HG02852 (cell line): ENCODE measurements around the gene GPC6.
A peak's percentile ranks its signal among the peaks of the same experiment; 100 is the strongest.

Experiments used
- ATAC-seq: cut with Tn5 transposase; IDR thresholded peaks from one replicate; pipeline ENCODE4 v1.9.1; 2021; ENCODE audit warnings: mild to moderate bottlenecking, moderate library complexity; ENCODE audit not compliant: unreplicated experiment

The GPC6 gene

GRCh38 chr13:94359875-94360274 is 1133.3 kb downstream of the GPC6 start:
- no peak for ATAC-seq

DNA sequence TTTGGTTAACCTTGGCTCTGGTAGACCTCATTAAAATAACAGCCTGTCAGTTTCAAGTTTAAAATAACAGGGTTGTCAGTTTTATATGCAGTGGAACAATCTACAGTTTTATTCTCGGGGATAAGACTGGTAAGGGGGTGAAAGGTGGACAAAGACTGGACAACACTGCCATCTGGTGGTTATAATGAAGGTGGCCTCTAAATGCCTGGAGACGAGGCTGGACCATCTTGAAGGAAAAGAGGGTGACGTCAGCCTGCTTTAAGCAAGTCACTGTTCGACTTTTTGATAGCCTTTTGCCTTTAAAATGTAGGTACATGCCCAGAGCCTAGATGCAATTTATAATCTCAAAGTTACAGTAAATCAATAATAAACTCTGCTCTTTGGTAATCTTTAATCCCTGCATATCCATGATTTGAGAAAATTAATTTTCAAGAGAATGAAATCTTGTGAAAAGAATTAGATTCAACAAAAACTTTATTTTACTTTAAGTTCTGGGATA is 1135.9 kb downstream of the GPC6 start:
- ATAC-seq, result peak; percentile 99

DNA sequence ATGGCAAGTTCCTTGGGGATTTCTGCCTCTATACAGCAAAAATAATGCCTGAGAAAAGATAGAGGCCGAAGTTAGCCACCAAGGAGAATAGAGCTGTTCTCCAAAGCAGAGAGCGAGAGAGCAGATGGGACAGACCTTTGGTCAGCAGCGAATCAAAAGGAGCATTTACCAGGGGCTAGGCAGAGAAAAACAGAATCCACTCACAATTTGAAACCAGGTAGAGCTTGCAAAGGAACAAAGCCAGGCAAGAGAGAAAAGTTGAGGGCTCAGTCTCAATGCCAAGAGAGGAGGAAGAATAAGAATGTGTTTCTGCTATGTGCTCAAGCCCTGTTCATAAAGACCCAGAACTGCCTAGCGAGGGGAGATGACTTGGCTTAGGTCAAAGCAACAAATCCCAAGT is 1140.1 kb downstream of the GPC6 start:
- ATAC-seq, result no peak

DNA sequence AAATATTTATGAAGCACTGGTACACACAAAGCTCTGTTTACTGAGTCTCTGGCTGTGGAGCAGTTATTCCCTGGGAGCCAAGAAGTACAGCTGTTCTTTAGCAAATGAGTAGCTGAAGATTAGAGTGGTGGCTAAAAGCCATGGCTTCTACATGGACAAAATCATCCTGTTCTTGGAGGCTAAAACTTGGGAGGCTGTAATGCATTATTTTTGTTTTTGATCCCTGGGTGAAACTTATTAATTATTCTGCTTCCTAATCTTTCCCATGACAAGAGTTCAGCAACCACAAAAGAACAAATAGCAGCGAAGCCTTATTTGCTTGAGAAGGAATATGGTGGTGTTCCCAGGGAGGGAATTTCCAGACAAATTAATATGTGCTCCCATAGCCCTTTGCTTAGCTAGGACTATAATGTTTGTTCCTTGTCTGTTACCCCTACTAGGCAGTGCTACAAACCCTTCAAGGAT is 1143.4 kb downstream of the GPC6 start:
- no peak for ATAC-seq

GRCh38 chr13:94371855-94372254 is 1145.2 kb downstream of the GPC6 start:
- no peak for ATAC-seq

GRCh38 chr13:94382517-94382916 is 1155.9 kb downstream of the GPC6 start:
- no peak for ATAC-seq

- ATAC-seq, result no peak
Observed at GRCh38 chr13:94382960-94383359, 1156.4 kb downstream of the GPC6 start.

DNA sequence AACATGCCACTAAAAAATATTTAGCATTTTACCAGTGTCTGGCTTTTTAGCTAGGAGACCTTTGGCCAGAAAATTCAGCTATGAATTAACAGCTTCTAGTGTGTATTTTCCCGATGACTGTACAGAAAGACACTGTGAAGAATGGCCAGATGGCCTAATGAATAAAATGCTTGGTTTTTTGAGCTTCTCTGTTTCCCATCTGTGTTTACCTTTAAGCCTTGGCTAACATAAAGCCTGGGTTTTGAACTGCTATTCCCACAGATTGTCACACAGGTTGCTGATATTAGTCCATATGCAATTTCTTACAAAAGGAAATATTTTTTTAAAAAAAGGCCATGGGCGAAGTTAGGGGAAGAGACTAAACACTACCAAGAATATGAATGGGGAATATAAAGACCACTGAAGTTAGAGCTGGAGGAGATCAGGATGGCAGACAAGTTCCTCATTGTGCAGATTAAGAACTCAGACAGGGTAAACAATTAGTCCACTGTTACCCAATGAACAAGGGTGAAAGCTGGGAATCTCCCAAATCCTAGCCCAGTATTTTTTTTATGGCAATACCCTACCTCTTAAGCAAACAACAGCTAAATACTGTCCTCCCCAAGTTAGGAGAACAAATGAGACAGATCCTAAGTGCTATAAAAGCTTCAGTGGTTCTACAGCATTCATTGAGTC is 1157.8 kb downstream of the GPC6 start:
- no peak for ATAC-seq

- ATAC-seq, result no peak
Observed at GRCh38 chr13:94387047-94387446, 1160.4 kb downstream of the GPC6 start.

DNA sequence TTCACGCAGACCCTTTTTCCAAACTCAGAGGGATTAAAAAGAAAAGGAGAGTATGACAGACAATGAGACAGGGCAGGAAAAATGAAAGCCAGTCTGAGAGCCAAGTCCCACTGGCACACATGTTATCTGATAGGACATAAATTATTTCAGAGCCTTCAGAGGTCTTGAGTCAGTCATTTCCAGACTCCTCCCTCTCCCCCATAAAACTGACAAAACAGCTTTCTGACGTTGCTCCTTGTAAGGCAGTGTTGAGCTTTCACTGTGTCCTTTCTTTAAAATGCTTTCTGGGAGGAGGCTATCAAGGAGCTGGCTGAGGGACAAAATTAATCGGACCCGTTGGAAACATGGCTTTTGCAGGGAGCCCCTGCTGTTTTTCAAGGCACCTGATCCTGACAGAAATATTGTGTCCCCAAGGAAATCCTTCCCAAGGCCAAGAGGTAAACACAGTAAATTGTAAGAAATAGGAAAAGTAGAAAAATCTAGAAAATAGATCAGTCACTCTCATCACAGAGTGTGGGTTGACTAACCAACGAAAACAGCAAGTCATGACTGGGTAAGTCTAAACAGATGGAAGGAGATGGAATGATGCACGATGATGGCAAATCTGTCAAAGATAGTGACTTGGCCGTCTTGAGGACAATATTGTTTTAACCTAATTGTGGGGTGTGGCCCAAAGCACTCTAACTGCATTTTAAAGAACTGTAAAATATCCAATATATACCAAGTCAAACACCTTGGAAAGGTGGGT is 1163.2 kb downstream of the GPC6 start:
- no peak for ATAC-seq

- no peak for ATAC-seq
Observed at GRCh38 chr13:94390881-94391280, 1164.3 kb downstream of the GPC6 start.

GRCh38 chr13:94394723-94395122 is 1168.1 kb downstream of the GPC6 start:
- no peak for ATAC-seq

DNA sequence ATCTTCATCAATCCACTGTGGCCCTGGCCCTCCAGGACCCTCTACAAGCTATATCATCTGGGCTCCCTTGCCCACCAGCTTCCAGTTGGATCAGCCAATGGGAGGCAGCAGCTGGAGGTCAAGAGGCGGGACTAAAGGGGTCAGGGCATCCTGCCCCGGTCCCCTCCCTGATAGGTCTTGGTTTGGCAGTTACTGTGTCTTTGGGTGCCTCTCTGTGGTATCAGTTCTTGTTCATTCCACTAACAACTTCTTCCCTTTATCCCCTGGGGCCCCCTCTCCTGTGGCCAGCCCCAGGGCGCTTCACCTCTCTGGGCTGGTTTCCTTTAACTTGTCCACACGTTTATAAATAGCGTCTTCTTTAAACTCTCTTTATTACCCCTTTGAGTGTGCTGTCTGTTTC is 1169.3 kb downstream of the GPC6 start:
- no peak for ATAC-seq

GRCh38 chr13:94399812-94400211 is 1173.2 kb downstream of the GPC6 start:
- no peak for ATAC-seq

DNA sequence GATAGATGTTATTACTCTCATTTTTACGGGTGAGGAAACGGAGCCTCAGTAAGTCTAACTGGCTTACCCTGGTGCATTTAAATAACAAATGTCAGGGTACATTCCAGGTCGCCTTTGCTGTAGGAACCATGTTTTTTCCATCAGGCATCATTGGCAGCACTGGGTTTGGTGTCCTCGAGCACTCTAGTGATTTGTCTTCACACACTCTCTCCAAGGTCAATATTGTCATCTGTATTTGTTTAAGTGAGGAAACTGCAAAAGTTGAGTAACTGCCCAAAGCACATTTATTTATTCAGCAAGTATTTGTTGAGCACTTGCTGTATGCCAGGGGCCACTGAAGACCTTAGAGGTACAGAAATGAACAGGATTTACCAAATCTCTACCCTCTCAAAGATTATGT is 1174.3 kb downstream of the GPC6 start:
- ATAC-seq, result no peak

DNA sequence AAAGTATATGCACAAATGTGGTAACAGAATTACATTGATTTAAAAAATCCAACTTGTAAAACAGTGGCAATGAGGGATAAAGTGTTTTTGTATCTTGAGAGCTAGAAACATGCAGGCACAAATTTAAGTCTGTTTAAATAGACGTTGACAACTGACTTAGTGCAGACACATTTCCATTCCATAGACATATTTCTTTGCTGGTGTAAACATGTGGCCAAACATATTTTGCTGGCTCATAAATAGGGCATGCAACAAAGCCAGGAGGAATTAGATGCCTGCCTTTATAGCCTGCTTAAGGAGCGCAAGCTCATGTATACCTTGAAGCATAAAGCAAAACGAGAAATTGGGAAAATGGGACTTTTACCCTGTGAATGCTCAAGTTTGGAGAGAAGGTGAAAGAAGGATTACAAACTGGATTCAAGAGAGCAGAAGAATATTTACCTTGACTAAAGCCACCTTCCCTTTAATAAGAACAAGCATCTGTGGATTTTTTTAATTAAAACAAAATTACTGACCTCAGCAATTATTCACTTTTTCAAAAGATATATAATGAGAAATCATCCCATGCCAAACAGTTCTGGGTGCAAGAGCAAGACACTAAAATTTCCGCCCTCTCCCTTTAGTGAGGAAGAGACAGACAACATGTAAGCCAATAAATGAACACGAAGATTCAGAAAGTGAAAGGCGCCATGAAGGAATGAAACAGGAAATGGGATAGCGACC is 1181.9 kb downstream of the GPC6 start:
- no peak for ATAC-seq

GRCh38 chr13:94411747-94412146 is 1185.1 kb downstream of the GPC6 start:
- no peak for ATAC-seq

DNA sequence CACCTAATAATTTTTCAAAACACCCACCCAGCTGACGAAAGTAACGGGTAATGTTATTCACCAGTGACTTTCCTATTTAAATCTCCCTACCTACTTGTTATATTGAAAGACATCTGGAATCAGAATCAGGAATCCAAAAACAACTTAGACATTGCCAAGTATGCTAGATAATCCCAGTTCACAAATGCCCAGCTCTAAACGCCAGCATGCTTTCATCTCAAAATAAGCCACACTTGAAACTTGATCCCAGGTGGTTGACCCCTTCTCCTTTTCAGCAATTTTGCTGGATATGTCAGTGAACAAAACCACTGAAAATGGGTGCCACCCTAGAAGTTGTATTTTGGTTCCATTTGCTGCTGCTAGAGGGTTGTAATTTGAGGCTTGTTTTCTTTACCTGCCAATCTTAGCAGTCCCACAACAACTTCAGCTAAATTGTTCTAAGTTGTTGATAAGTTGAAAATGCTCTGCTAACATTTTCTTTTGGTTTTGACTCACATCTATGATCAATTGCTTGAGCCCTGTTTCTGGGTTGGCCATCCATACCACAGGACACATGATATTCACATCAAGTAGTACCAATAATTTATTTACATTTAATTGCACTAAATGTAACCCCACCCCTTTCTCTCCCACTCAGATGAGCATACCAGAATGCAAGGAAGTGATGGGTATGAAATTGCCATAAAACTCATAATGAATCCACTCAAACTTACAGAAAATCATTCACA is 1186.4 kb downstream of the GPC6 start:
- ATAC-seq, result no peak

DNA sequence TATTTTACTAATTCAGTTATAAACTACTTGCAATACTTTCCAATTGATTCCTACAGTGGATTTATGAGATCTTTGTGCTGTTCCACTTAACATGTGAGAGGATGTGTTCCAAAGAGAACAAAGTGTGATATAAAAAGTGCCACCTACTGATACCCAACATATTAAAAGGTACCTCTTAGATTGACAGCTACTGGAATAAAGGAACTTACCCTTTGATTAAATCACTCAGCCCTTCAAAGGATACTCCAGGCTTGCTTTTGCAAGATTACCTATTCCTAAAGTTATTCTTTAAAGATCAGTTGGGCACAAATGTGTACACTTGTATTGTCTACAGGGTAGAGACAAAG is 1187.0 kb downstream of the GPC6 start:
- ATAC-seq, result no peak

DNA sequence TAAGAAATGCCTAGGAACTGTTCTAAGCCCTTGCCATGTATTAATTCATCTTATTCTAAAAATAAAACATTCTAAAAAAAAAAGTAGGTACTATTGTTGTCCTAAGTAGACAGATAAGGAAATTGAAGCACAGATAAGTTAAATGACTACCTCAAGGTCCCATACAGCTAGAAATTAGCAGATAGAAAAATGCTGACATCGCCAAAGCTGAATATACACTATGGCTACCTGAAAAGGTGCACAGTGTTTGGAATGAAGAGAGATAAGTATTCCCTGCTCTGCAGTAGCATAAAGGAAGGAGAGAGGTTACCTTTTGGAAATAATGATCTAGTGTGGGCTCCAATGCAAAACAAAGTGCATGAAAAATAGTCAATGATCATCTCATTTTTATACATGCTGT is 1187.5 kb downstream of the GPC6 start:
- no peak for ATAC-seq

DNA sequence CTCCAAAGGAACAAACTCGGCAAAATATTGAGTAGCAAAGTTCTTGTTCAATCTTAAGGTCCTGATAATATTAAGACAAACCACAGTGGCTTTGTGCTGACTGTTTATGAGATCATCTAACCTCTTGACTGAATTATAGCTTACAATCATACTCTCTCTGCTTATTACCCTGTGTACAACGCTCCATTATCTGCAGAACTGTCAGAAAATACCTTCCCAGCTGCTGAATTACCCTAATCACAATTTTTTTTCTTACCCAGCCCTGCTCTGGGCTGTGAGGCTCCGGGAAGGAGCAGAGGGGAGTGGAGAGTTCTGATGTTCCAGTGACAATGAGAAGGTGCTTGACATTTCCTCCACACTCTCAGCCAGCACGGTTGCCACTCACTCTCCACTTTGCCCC is 1188.1 kb downstream of the GPC6 start:
- no peak for ATAC-seq
